ENCODE measurements around the gene ZP3.
"Not testable (repeated sequence)": the region's sequence is repeated elsewhere in the genome, so short reads cannot be mapped to it uniquely, and the experiment has no call there.

ZP3 gene

GRCh38 chr7:76424413-76425111 is at the start of gene ZP3:
ZP3 (plus strand) TSS chr7:76424950; CDS start chr7:76424965, 15 bp downstream.
- Histone ChIP-seq H3K9me3 (no peaks in the 10 kb centered on the region), H3K4me3 (no peak within 1 kb of the TSS), H3K27me3 (ENCODE audit: low read depth) (peaks cover 3% of the 10 kb centered on the region), H3K4me1 (no peaks in the 10 kb centered on the region), H3K36me3 (replicated peaks) (no peaks in the 10 kb centered on the region)
- in situ Hi-C loops (cut with MboI; ENCODE audit: low sequenced_read_pairs), result no loop called here
- DNase-seq (ENCODE audit: low spot score in 2 of 2), result no peak

GRCh38 chr7:76375251-76375650 is 49.5 kb upstream of the ZP3 start:
- in situ Hi-C loops (cut with MboI; ENCODE audit: low sequenced_read_pairs), result no loop called here
- Histone ChIP-seq H3K27me3 (ENCODE audit: low read depth) (no peaks in the 10 kb centered on the region), H3K4me1 (peaks cover 7% of the 10 kb centered on the region), H3K9me3 (no peaks in the 10 kb centered on the region), H3K4me3 (no peak overlapping the region), H3K36me3 (replicated peaks) (no peaks in the 10 kb centered on the region)
- no peak for DNase-seq (ENCODE audit: low spot score in 2 of 2)

DNA sequence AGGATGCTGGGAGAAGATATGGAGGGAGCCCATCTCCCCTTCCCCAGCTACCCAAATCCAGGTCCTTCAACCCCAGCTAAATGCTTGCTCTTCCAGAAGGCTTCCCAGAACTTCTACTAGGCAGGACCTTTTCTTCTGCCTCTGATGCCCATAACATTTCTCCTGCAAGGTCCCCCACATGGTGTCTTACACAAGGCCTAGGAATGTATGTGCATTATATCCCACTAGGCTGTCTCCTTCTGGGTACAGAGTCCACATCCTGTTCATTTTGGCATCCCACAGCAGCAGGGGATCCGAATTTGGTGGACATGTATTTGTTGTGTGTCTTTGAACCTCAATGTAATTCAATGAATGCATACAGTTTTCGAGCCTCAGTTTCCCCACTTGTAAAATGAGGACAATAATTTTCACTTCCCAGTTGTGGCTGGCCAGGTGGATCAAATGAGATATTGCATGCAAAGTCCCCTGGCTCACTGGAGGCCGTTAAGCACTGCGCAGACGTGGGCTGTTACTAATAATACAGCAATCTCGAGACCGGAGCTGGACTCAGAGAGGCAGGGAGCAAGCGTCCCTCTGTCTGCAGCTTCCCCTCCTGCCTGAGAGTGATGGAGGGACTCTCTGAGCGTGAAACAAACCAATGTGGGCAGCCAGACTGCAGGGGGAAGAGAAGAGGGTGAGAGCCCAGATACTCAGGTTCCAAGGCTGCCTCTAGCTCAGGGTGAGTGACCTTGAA is 47.4 kb upstream of the ZP3 start:
- Histone ChIP-seq H3K4me3 (no peak overlapping the region), H3K4me1 (peaks cover 9% of the 10 kb centered on the region), H3K9me3 (no peaks in the 10 kb centered on the region), H3K27me3 (ENCODE audit: low read depth) (no peaks in the 10 kb centered on the region), H3K36me3 (replicated peaks) (no peaks in the 10 kb centered on the region)
- no peak for DNase-seq (ENCODE audit: low spot score in 2 of 2)
- in situ Hi-C loops (cut with MboI; ENCODE audit: low sequenced_read_pairs), result no loop called here

- DNase-seq (ENCODE audit: low spot score in 2 of 2), result no peak
- H3K4me1 ChIP-seq, result peaks cover 9% of the 10 kb centered on the region
- H3K9me3 ChIP-seq, result no peaks in the 10 kb centered on the region
- H3K4me3 ChIP-seq, result peak overlapping the region; percentile 36
- in situ Hi-C loops (cut with MboI; ENCODE audit: low sequenced_read_pairs), result no loop called here
- no peaks in the 10 kb centered on the region for H3K27me3 ChIP-seq (ENCODE audit: low read depth)
- H3K36me3 ChIP-seq (replicated peaks), result no peaks in the 10 kb centered on the region
Observed at GRCh38 chr7:76380623-76380966, 44.2 kb upstream of the ZP3 start.

DNA sequence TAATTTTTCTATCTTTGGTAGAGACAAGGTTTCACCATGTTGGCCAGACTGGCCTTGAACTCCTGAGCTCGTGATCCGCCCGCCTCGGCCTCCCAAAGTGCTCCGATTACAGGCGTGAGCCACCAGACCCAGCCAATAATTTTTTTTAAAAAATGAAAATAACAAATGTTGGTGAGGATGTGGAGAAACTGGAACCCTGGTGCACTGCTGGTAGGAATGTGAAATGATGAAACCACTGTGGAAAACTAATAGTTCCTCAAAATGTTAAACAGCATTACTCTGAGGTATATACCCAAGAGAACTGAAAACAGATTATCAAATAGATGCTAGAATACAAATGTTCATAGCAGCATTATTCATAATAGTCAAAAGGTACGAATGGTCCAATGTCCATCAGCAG is 42.9 kb upstream of the ZP3 start:
- no peaks in the 10 kb centered on the region for H3K9me3 ChIP-seq
- H3K36me3 ChIP-seq (replicated peaks), result no peaks in the 10 kb centered on the region
- H3K27me3 ChIP-seq (ENCODE audit: low read depth), result no peaks in the 10 kb centered on the region
- H3K4me3 ChIP-seq, result no peak overlapping the region
- in situ Hi-C loops (cut with MboI; ENCODE audit: low sequenced_read_pairs), result no loop called here
- H3K4me1 ChIP-seq, result peaks cover 10% of the 10 kb centered on the region
- no peak for DNase-seq (ENCODE audit: low spot score in 2 of 2)

GRCh38 chr7:76383089-76383944 is 41.4 kb upstream of the ZP3 start:
- DNase-seq (ENCODE audit: low spot score in 2 of 2), result peak; percentile 45 to 69

GRCh38 chr7:76386691-76387260 is 38.0 kb upstream of the ZP3 start:
- H3K36me3 ChIP-seq (replicated peaks), result no peaks in the 10 kb centered on the region
- no peak overlapping the region for H3K4me3 ChIP-seq
- no peak for DNase-seq (ENCODE audit: low spot score in 2 of 2)
- in situ Hi-C loops (cut with MboI; ENCODE audit: low sequenced_read_pairs), result no loop called here
- peaks cover 15% of the 10 kb centered on the region for H3K4me1 ChIP-seq
- H3K9me3 ChIP-seq, result no peaks in the 10 kb centered on the region
- H3K27me3 ChIP-seq (ENCODE audit: low read depth), result no peaks in the 10 kb centered on the region

More at GRCh38 chr7:76383089-76383944, 41.4 kb upstream of the ZP3 start:
- Histone ChIP-seq H3K27me3 (ENCODE audit: low read depth) (no peaks in the 10 kb centered on the region), H3K36me3 (replicated peaks) (no peaks in the 10 kb centered on the region), H3K4me3 (no peak overlapping the region), H3K4me1 (peaks cover 16% of the 10 kb centered on the region), H3K9me3 (no peaks in the 10 kb centered on the region)
- in situ Hi-C loops (cut with MboI; ENCODE audit: low sequenced_read_pairs), result no loop called here

- H3K27me3 ChIP-seq (ENCODE audit: low read depth); H3K36me3 ChIP-seq (replicated peaks); DNase-seq (ENCODE audit: low spot score in 2 of 2); H3K9me3 ChIP-seq; in situ Hi-C loops (cut with MboI; ENCODE audit: low sequenced_read_pairs); H3K4me3 ChIP-seq: not testable (repeated sequence)
- peaks cover 19% of the 10 kb centered on the region for H3K4me1 ChIP-seq
Observed at GRCh38 chr7:76387789-76388188, 37.0 kb upstream of the ZP3 start.

GRCh38 chr7:76390092-76390491 is 34.7 kb upstream of the ZP3 start:
- peaks cover 27% of the 10 kb centered on the region for H3K4me1 ChIP-seq
- H3K36me3 ChIP-seq (replicated peaks), result no peaks in the 10 kb centered on the region
- in situ Hi-C loops (cut with MboI; ENCODE audit: low sequenced_read_pairs), result no loop called here
- DNase-seq (ENCODE audit: low spot score in 2 of 2), result no peak
- H3K27me3 ChIP-seq (ENCODE audit: low read depth), result no peaks in the 10 kb centered on the region
- no peaks in the 10 kb centered on the region for H3K9me3 ChIP-seq
- no peak overlapping the region for H3K4me3 ChIP-seq

- in situ Hi-C loops (cut with MboI; ENCODE audit: low sequenced_read_pairs), result no loop called here
- H3K4me1 ChIP-seq, result peaks cover 42% of the 10 kb centered on the region
- H3K36me3 ChIP-seq (replicated peaks), result no peaks in the 10 kb centered on the region
- no peaks in the 10 kb centered on the region for H3K27me3 ChIP-seq (ENCODE audit: low read depth)
- H3K4me3 ChIP-seq, result peak overlapping the region; percentile 5; the same call in 1 of the 2 replicates
- DNase-seq (ENCODE audit: low spot score in 2 of 2), result no peak
- no peaks in the 10 kb centered on the region for H3K9me3 ChIP-seq
Observed at GRCh38 chr7:76392531-76393115, 32.1 kb upstream of the ZP3 start.

- H3K27me3 ChIP-seq (ENCODE audit: low read depth), result no peaks in the 10 kb centered on the region
- no peaks in the 10 kb centered on the region for H3K36me3 ChIP-seq (replicated peaks)
- H3K4me1 ChIP-seq, result peaks cover 46% of the 10 kb centered on the region
- no peaks in the 10 kb centered on the region for H3K9me3 ChIP-seq
- in situ Hi-C loops (cut with MboI; ENCODE audit: low sequenced_read_pairs), result no loop called here
- peak; percentile 89 to 97 for DNase-seq (ENCODE audit: low spot score in 2 of 2)
- H3K4me3 ChIP-seq, result peak overlapping the region; percentile 33
Observed at GRCh38 chr7:76393116-76394031, 31.4 kb upstream of the ZP3 start.

- Histone ChIP-seq H3K9me3 (no peaks in the 10 kb centered on the region), H3K36me3 (replicated peaks) (no peaks in the 10 kb centered on the region), H3K4me1 (peaks cover 38% of the 10 kb centered on the region), H3K4me3 (no peak overlapping the region), H3K27me3 (ENCODE audit: low read depth) (no peaks in the 10 kb centered on the region)
- in situ Hi-C loops (cut with MboI; ENCODE audit: low sequenced_read_pairs), result no loop called here
- no peak for DNase-seq (ENCODE audit: low spot score in 2 of 2)
Observed at GRCh38 chr7:76394957-76395356, 29.8 kb upstream of the ZP3 start.

GRCh38 chr7:76395605-76395964 is 29.2 kb upstream of the ZP3 start:
- peaks cover 38% of the 10 kb centered on the region for H3K4me1 ChIP-seq
- DNase-seq (ENCODE audit: low spot score in 2 of 2); H3K9me3 ChIP-seq; in situ Hi-C loops (cut with MboI; ENCODE audit: low sequenced_read_pairs); H3K27me3 ChIP-seq (ENCODE audit: low read depth); H3K36me3 ChIP-seq (replicated peaks); H3K4me3 ChIP-seq: not testable (repeated sequence)

Data from HAP-1 (cell line).